HG03045 (cell line): ENCODE results near the gene SURF4.
"Not testable (repeated sequence)": the region's sequence is repeated elsewhere in the genome, so short reads cannot be mapped to it uniquely, and the experiment has no call there.

ENCODE experiments used
- ATAC-seq: cut with Tn5 transposase; IDR thresholded peaks from one replicate; pipeline ENCODE4 v1.9.1; 2021; ENCODE audit warnings: mild to moderate bottlenecking, moderate library complexity; ENCODE audit not compliant: unreplicated experiment

Gene SURF4

GRCh38 chr9:133335924-133336811, 39.7 kb downstream of the SURF4 start, which contains the start of gene SURF6:
TSS of gene SURF6 (minus strand) at chr9:133336188. CDS start at chr9:133336132, 56 bp downstream.
- ATAC-seq: peak; percentile 84

- ATAC-seq: not testable (repeated sequence)
Observed at GRCh38 chr9:133334888-133335287, 41.0 kb downstream of the SURF4 start.

GRCh38 chr9:133334161-133334560, 41.7 kb downstream of the SURF4 start:
- no peak for ATAC-seq

- no peak for ATAC-seq
Observed at GRCh38 chr9:133333566-133333965, 42.3 kb downstream of the SURF4 start.

GRCh38 chr9:133333011-133333410, 42.8 kb downstream of the SURF4 start:
- no peak for ATAC-seq

- no peak for ATAC-seq
Observed at GRCh38 chr9:133332381-133332730, 43.5 kb downstream of the SURF4 start.

- no peak for ATAC-seq
Observed at GRCh38 chr9:133331641-133332380, 44.0 kb downstream of the SURF4 start.

- ATAC-seq: no peak
Observed at GRCh38 chr9:133331221-133331620, 44.6 kb downstream of the SURF4 start.

GRCh38 chr9:133329306-133330156, 46.3 kb downstream of the SURF4 start:
- not testable (repeated sequence) for ATAC-seq

- no peak for ATAC-seq
Observed at GRCh38 chr9:133327834-133328484, 47.9 kb downstream of the SURF4 start.

- ATAC-seq: not testable (repeated sequence)
Observed at GRCh38 chr9:133327021-133327420, 48.8 kb downstream of the SURF4 start.

GRCh38 chr9:133323991-133324703, 51.7 kb downstream of the SURF4 start:
- ATAC-seq: no peak

GRCh38 chr9:133323211-133323610, 52.6 kb downstream of the SURF4 start:
- no peak for ATAC-seq

GRCh38 chr9:133322701-133323100, 53.2 kb downstream of the SURF4 start:
- ATAC-seq: no peak

- no peak for ATAC-seq
Observed at GRCh38 chr9:133321411-133321935, 54.4 kb downstream of the SURF4 start.

- no peak for ATAC-seq
Observed at GRCh38 chr9:133320421-133320881, 55.4 kb downstream of the SURF4 start.

GRCh38 chr9:133317551-133317950, 58.3 kb downstream of the SURF4 start:
- not testable (repeated sequence) for ATAC-seq

- no peak for ATAC-seq
Observed at GRCh38 chr9:133315997-133316396, 59.9 kb downstream of the SURF4 start.
